Astrocyte (in vitro differentiated cells and primary cell): ENCODE measurements around the gene WIPI1.

Source experiments
- EZH2 ChIP-seq: IDR thresholded peaks from 2 replicates; pipeline ENCODE4 v1.6.1; 2012; ENCODE audit warnings: mild to moderate bottlenecking, low read length, inconsistent platforms; ENCODE audit not compliant: insufficient read depth
- TF ChIP-seq, protein P1 (sequence below): IDR thresholded peaks from 2 replicates; pipeline ENCODE4 v1.5.1; 2011; ENCODE audit warnings: low read depth, mild to moderate bottlenecking, inconsistent platforms, low read length, moderate library complexity; ENCODE audit not compliant: insufficient read depth

DNA sequence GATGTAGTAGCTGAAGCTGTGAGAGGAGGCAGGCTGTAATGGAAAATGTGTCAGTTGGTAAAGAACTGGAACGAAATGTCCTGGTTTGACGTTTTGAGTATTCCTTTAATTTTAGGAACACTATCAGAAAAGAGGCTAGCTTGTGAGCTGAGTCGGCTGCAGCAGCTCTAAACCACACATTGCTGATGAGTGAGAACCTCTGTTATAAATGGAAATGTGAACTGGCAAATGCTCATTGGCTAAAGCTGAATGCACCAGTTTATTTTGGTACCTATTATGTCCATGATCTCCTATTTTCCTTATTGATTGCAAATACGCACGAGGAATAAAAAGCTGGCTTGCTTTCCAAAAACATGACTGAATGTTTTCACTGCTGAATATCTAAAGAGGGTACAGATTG, 11.0 kb upstream of the WIPI1 start:
- TF ChIP-seq, protein P1, sequence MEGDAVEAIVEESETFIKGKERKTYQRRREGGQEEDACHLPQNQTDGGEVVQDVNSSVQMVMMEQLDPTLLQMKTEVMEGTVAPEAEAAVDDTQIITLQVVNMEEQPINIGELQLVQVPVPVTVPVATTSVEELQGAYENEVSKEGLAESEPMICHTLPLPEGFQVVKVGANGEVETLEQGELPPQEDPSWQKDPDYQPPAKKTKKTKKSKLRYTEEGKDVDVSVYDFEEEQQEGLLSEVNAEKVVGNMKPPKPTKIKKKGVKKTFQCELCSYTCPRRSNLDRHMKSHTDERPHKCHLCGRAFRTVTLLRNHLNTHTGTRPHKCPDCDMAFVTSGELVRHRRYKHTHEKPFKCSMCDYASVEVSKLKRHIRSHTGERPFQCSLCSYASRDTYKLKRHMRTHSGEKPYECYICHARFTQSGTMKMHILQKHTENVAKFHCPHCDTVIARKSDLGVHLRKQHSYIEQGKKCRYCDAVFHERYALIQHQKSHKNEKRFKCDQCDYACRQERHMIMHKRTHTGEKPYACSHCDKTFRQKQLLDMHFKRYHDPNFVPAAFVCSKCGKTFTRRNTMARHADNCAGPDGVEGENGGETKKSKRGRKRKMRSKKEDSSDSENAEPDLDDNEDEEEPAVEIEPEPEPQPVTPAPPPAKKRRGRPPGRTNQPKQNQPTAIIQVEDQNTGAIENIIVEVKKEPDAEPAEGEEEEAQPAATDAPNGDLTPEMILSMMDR: no peak
- TF ChIP-seq EZH2: no peak
